DOHH2 (cell line): ENCODE data around the gene HSPB2.

Source experiments
- H3F3A ChIP-seq: fragments of 200-600 bp; sonication (generic), shearing (Covaris generic); 2 replicates; pipeline ENCODE4 v1.6.0; 2016; ENCODE audit warnings: antibody characterized with exemption, mild to moderate bottlenecking; ENCODE audit not compliant: control insufficient read depth, insufficient read depth
- H3K27ac ChIP-seq: fragments of 200-600 bp; sonication (generic); 2 replicates; pipeline ENCODE4 v1.5.1; 2014; ENCODE audit warnings: low read depth, mild to moderate bottlenecking, low read length, moderate library complexity
- H3K27me3 ChIP-seq: fragments of 200-600 bp; sonication (generic); 2 replicates; pipeline ENCODE4 v1.6.1; 2014; ENCODE audit warnings: mild to moderate bottlenecking, low read length, mixed read lengths; ENCODE audit not compliant: control insufficient read depth
- H3K36me3 ChIP-seq: fragments of 200-600 bp; sonication (generic); 2 replicates; pipeline ENCODE4 v1.6.1; 2014; ENCODE audit warnings: mild to moderate bottlenecking, low read length, moderate library complexity, mixed read lengths; ENCODE audit not compliant: control insufficient read depth
- H3K4me1 ChIP-seq: fragments of 200-600 bp; sonication (generic); 2 replicates; pipeline ENCODE4 v1.6.1; 2014; ENCODE audit warnings: mild to moderate bottlenecking, low read length, mixed read lengths; ENCODE audit not compliant: control insufficient read depth
- H3K4me2 ChIP-seq: fragments of 200-600 bp; sonication (generic); 2 replicates; pipeline ENCODE4 v1.6.0; 2014; ENCODE audit warnings: mild to moderate bottlenecking, low read length, moderate library complexity
- H3K4me3 ChIP-seq: fragments of 200-600 bp; sonication (generic); 2 replicates; pipeline ENCODE4 v1.5.1; 2014; ENCODE audit warnings: mild to moderate bottlenecking, low read length, mixed read lengths
- H3K79me2 ChIP-seq: fragments of 200-600 bp; sonication (generic); 2 replicates; pipeline ENCODE4 v1.6.1; 2014; ENCODE audit warnings: mild to moderate bottlenecking, low read length, mixed read lengths; ENCODE audit not compliant: control insufficient read depth
- H3K9me2 ChIP-seq: fragments of 200-600 bp; sonication (generic); replicated peaks from 2 replicates; pipeline ENCODE4 v1.6.1; 2014; ENCODE audit warnings: mild to moderate bottlenecking, low read length, mixed read lengths; ENCODE audit not compliant: control insufficient read depth
- H3K9me3 ChIP-seq: fragments of 200-600 bp; sonication (generic); 2 replicates; pipeline ENCODE4 v1.6.1; 2014; ENCODE audit warnings: antibody characterized with exemption, low read length, mixed read lengths; ENCODE audit not compliant: control insufficient read depth, insufficient read depth
- H4K20me1 ChIP-seq: fragments of 200-600 bp; sonication (generic); 2 replicates; pipeline ENCODE4 v1.6.0; 2014; ENCODE audit warnings: low read depth, mild to moderate bottlenecking, antibody characterized with exemption, low read length, moderate library complexity; ENCODE audit not compliant: control insufficient read depth, insufficient read depth
- EZH2phosphoT487 ChIP-seq: fragments of 200-600 bp; sonication (generic); IDR thresholded peaks from 2 replicates; pipeline ENCODE4 v1.6.1; 2017; ENCODE audit warnings: borderline replicate concordance, mild to moderate bottlenecking, antibody characterized with exemption, low read length, moderate library complexity, mixed read lengths
- TF ChIP-seq, protein P1 (sequence below): fragments of 200-600 bp; sonication (generic); IDR thresholded peaks from one replicate; pipeline ENCODE4 v1.5.1; 2014; ENCODE audit warnings: antibody characterized with exemption, mild to moderate bottlenecking, low read depth, low read length; ENCODE audit not compliant: poor library complexity, severe bottlenecking

HSPB2 gene

DNA sequence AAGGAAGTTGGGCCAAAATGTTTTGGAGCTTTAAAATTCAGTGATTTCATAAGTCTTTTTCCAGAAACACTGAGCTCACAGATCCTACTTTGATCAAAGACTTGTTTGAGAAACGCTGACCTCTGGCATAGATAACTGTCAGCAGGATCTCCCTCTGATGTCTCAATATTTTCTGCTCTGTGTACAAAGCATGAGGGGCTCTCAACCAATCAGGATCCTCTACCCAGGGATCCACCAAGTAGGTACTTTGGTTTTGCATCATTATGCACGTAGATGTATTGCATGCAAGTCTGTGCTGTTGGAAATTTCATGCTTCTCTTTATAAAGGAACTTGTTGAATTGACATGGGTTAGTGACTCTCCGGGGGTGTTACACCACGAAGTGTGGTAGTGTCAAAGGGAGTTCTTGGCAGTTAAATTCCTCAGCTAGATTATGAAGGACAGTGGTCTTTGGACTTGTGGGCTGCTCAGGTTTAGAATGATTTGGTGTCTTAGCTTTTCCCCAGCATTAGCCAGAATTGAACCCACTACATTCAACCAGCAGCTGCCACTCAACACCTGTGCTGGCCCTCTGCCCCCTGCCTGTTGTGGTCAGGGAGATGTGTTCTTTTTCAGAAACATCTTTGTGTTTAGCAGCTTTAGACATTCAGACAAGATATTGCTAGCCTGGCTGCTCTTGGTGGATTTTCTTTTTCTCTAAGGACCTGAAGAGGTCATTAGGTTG is 22.9 kb downstream of the HSPB2 start:
- no peaks in the 10 kb centered on the region for H3K9me3 ChIP-seq
- peaks cover 41% of the 10 kb centered on the region for H3K4me1 ChIP-seq
- H3K79me2 ChIP-seq, result no peaks in the 10 kb centered on the region
- no peaks in the 10 kb centered on the region for H3K36me3 ChIP-seq
- peaks cover 11% of the 10 kb centered on the region for H3K27me3 ChIP-seq
- peaks cover 9% of the 10 kb centered on the region for H3F3A ChIP-seq
- H4K20me1 ChIP-seq, result no peaks in the 10 kb centered on the region
- no peak overlapping the region for H3K27ac ChIP-seq
- no peaks in the 10 kb centered on the region for H3K9me2 ChIP-seq
- H3K4me2 ChIP-seq, result peak overlapping the region; percentile 66
- TF ChIP-seq EZH2phosphoT487, result no peak
- TF ChIP-seq, protein P1, sequence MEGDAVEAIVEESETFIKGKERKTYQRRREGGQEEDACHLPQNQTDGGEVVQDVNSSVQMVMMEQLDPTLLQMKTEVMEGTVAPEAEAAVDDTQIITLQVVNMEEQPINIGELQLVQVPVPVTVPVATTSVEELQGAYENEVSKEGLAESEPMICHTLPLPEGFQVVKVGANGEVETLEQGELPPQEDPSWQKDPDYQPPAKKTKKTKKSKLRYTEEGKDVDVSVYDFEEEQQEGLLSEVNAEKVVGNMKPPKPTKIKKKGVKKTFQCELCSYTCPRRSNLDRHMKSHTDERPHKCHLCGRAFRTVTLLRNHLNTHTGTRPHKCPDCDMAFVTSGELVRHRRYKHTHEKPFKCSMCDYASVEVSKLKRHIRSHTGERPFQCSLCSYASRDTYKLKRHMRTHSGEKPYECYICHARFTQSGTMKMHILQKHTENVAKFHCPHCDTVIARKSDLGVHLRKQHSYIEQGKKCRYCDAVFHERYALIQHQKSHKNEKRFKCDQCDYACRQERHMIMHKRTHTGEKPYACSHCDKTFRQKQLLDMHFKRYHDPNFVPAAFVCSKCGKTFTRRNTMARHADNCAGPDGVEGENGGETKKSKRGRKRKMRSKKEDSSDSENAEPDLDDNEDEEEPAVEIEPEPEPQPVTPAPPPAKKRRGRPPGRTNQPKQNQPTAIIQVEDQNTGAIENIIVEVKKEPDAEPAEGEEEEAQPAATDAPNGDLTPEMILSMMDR, result no peak
- H3K4me3 ChIP-seq, result peak overlapping the region; percentile 73

DNA sequence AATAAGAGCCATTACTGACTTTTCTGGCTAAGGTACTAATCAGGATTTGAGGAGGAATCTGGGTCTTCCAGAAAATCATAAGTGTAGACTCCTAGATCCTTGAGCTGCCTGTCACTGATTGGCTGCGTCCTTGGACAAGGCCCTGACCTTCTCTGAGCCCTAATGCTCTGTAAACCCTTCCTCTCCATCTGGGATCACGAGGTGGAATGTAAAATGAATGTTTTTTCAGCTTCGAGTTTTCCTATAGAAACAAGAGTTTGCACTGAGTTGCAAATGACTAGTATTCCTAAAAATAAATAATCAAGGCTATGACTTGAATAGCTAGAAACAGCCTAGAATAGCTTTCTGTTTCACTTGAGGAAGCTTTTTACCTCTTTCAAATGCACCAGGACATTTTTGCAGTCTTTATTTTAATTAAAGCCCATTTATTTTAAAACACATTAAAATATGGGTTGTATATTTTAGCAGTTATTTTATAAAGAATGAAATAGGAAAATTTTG is 23.6 kb downstream of the HSPB2 start:
- H3K4me1 ChIP-seq, result peaks cover 41% of the 10 kb centered on the region
- peaks cover 11% of the 10 kb centered on the region for H3K27me3 ChIP-seq
- H3K9me3 ChIP-seq, result no peaks in the 10 kb centered on the region
- H3K79me2 ChIP-seq, result no peaks in the 10 kb centered on the region
- H3K36me3 ChIP-seq, result no peaks in the 10 kb centered on the region
- peaks cover 9% of the 10 kb centered on the region for H3F3A ChIP-seq
- peak overlapping the region; percentile 66 for H3K4me2 ChIP-seq
- no peak overlapping the region for H3K27ac ChIP-seq
- H4K20me1 ChIP-seq, result no peaks in the 10 kb centered on the region
- TF ChIP-seq, protein P1, result no peak
- no peak for TF ChIP-seq EZH2phosphoT487
- no peaks in the 10 kb centered on the region for H3K9me2 ChIP-seq
- peak overlapping the region; percentile 73 for H3K4me3 ChIP-seq

DNA sequence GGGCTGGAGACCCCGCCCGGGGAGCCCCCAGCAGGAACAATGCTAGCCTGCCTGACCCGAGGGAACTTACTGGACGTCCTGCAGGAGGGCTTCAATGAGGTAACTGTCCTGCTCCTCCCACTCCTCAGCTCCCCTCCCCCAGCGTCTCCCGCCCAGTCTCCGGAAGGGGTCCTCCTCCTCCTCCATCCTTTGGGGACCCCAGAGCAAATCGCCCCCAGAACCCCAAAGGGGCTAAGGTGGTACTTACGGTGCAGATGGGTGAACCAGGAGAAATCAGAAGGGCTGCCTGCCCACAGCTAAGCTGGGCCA is 24.9 kb downstream of the HSPB2 start:
- H4K20me1 ChIP-seq, result no peaks in the 10 kb centered on the region
- peaks cover 9% of the 10 kb centered on the region for H3F3A ChIP-seq
- peaks cover 11% of the 10 kb centered on the region for H3K27me3 ChIP-seq
- no peak for TF ChIP-seq EZH2phosphoT487
- TF ChIP-seq, protein P1, result no peak
- no peaks in the 10 kb centered on the region for H3K9me3 ChIP-seq
- H3K36me3 ChIP-seq, result no peaks in the 10 kb centered on the region
- H3K4me3 ChIP-seq, result peak overlapping the region; percentile 73
- H3K9me2 ChIP-seq, result no peaks in the 10 kb centered on the region
- H3K79me2 ChIP-seq, result no peaks in the 10 kb centered on the region
- H3K4me1 ChIP-seq, result peaks cover 41% of the 10 kb centered on the region
- H3K27ac ChIP-seq, result no peak overlapping the region
- peak overlapping the region; percentile 66 for H3K4me2 ChIP-seq
